Activated gamma-delta T cell treated with anti-CD3 and anti-CD28 coated beads, Interleukin-2, amount 50 U/mL, for 16 hours (primary cell): Measurements from ENCODE around the gene DDX10.

Experiments
- DNase-seq: peaks from one replicate; pipeline ENCODE4 v3.0.0-alpha.2; 2020; ENCODE audit warnings: low read depth

The DDX10 gene

DNA sequence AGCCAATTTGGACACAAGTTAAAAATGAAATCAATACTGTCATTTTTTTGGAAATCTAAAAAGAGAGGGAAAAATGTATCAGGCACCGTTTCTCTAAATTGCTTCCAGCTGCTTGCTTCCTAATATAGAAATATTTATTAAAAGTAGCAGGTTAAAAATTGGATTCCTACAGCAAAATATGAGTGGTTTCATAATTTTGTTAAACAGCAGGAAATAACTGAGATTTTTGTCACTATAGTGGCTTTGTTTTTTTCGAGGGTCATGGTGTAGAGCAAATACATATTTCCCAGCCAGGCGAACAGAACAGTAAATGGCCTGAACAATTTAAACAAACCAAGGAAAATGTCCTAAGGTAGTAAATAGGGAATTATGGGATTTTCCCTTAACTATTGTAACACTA is 159.7 kb downstream of the DDX10 start:
- DNase-seq, result no peak

GRCh38 chr11:108825381-108825780 is 160.5 kb downstream of the DDX10 start:
- DNase-seq, result no peak

- DNase-seq, result no peak
These were observed 161.3 kb downstream of the DDX10 start for GRCh38 chr11:108826136-108826535.

DNA sequence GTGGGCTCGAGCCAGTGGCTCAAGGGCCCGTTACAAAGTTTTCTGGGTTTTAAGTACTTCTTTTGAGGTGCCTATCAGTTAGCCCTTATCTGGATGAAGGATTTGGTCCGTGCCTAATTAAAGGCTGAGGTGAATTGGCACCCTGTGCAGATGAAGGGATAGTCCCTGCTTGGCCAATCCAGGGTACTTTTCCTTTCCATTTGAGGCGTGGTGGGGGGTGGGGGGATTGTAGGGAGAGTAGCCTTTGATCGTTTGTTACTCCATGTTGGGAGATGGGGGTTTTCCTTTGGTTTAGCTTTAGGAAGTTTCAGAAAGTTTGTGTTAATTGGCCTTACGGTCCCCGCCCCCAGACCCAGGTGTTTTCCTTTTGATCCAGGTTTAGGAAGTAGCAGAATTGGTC is 170.8 kb downstream of the DDX10 start:
- DNase-seq, result no peak

DNA sequence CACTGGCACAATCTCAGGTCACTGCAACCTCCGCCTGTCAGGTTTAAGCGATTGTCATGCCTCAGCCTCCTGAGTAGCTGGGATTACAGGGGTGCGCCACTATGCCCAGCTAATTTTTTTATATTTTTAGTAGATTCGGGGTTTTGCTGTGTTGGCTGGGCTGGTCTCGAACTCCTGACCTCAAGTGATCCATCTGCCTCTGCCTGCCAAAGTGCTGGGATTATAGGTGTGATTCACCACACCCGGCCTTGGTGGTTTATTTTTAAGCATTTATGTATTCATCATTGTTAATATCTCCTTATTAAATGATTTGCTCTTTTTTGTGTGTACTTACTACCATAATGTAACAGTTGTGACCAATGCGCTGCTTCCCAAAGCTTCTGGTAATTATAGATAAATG is 171.7 kb downstream of the DDX10 start:
- no peak for DNase-seq

DNA sequence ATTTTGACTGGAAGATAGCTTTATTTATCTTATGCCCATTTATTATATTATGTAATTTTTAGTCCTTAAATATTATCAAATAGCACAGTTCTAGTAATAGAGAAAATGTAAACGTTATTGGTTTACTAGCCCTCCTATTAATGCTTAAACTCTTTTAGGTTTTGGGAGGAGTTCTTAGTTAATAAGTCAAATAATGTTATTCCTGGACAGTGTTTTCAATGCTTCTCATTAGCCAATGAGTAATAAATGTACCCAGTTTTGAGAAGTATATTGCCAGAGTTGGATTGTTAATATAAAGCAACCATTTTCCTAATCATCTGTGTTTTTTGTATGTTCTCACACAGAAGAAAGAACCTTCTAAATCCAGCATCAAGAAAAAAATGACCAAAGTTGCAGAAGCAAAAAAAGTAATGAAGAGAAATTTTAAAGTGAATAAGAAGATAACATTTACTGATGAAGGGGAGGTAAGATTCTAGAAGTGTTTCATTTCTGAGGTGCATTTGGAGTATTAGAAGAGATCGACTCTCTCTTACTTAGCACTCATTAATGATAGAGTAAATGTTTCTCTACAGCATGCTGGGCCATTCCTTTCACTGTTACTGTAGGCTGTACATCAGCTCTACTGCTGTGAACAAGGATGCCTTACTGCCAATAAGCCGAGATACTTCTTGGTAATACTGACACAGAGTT is 173.4 kb downstream of the DDX10 start:
- DNase-seq, result no peak

DNA sequence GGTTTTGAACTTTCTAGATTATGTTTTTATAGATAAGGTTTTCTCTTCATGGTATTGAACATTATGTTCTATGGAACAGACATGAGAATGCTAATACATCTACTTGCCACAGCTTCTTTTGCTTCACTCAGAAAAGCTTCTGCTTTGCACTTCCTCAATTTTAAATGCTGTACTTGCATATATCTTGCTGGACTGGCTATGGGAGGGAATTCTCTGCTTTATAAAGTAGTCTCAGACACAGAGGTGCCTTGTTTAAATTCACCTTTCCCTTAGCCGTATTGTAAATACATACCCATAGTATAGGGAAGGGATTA is 173.9 kb downstream of the DDX10 start:
- DNase-seq, result no peak

DNA sequence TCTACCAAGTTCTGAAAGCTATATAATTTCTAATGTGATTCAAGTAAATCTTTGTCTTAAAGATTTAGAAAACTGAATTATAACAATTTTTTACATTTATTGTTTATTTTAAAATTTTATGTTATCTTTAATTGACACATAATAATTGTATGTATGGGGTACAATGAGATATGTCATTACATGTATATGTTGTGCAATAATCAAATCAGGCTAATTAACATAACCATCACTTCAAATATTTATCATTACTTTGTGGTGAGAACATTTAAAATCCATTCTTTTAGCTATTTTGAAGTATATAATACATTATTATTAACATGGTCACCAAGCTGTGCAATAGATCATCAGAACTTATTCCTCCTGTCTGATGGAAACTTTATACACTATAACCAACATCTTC is 181.1 kb downstream of the DDX10 start:
- DNase-seq, result no peak

DNA sequence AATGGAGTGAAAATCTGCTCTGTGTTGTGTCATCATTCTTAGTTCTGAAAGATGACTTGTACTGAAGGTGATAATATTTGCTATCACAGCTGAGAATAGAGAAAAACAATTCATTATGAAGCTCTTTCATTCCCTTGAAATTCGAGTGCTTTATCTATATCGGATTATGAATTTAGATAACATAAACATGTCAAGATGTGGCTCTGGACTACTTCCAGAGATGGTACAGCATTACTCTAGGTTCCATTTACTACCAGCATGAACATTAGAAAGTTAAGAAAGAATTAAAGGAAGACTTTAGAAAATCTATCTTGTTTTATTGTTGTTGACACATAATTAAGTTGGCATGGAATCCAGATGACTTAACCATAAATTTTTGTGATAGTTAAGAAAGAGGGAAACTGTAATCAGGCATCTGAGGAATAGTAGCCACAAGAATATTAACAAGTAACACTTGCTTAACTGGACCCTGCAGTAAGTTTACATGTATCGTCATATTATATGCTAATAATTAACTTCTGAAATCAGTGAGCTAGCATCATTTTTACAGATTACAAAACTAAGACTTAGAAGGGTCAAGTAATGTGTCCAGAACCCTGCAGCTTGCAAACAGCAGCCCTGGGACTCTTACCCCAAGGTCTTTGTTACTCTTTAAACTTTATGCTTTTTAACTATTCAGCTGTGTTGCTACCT is 182.6 kb downstream of the DDX10 start:
- DNase-seq, result no peak

GRCh38 chr11:108851781-108852180 is 186.9 kb downstream of the DDX10 start:
- DNase-seq, result no peak

GRCh38 chr11:108852701-108853100 is 187.8 kb downstream of the DDX10 start:
- no peak for DNase-seq

DNA sequence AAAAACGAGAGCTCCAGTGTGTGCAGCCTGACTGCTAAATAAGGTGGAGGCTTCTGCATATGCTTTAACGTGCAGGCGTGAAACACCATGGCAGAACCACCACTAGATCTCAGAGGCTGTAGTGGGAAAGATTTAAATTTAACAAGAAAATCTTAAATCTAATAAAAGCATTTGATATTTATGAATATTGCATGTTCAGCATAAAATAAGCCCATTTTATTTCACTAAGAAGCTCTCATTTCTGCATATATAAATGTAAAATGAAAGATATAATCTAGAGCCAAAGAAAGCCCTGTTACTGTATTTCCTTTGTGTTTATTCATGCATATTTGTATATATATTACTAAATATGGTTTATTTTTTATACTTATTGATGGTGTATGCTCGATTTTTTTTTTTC is 188.3 kb downstream of the DDX10 start:
- DNase-seq, result no peak

DNA sequence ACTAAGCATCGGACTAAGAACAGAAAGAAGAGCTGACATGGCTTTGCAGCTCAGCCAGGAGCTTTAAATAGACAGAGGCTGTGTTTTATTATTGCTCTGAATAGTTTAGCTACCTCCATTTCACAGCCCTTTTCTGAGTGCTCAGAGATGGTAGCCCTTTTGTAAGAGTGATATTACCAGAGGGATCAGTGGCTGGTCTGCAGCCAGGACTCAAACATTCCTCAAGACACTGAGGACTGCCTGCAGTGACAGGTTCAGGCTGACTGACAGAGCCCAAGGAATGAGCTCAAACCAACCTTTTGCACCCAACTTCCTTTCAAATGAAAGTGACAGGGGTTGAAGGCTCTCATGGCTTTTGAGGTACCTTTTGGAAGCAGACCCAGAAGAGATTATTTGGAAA is 189.0 kb downstream of the DDX10 start:
- no peak for DNase-seq

- no peak for DNase-seq
These were observed 189.5 kb downstream of the DDX10 start for GRCh38 chr11:108854346-108854745.

- DNase-seq, result no peak
These were observed 192.5 kb downstream of the DDX10 start for GRCh38 chr11:108857382-108857781.

DNA sequence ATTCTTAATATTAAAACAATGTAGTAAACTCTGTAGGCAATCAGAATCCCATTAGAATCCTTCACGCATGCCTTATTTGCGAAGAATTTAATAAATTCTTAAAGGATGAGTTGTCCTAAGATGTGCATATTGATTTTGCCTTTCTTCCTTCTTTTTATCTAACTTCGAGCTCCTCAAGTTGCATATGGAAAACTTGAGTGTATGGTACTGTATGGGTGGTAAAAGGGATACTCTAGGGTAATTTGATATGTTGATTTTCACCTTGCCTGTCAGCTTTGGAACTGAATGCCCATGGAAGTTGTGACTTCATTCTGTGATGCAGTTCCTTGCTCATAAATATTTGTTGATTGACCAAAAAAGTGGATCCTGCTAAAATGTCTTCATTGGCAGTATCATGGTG is 193.8 kb downstream of the DDX10 start:
- no peak for DNase-seq

GRCh38 chr11:108859510-108859909 is 194.6 kb downstream of the DDX10 start:
- DNase-seq, result no peak

DNA sequence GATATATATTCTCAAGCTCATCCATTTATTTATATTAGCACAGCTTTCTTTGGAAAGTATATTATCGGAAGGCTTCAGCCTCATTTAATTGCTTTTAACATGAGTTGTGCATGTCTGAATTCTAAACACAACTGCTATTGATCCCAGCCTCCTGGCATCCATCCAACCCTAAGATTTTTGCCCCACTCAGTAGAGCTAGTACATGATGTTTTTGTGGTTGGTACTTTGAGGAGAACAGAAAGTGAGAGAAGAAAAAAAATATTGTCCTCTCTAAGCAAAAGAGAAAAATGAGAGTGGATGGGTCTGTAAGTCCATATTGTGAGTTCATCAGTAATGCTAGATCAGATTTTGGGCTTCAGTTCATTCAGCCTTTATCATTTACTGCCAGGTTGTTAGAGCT is 198.7 kb downstream of the DDX10 start:
- DNase-seq, result no peak

GRCh38 chr11:108865406-108865805 is 200.5 kb downstream of the DDX10 start:
- no peak for DNase-seq

DNA sequence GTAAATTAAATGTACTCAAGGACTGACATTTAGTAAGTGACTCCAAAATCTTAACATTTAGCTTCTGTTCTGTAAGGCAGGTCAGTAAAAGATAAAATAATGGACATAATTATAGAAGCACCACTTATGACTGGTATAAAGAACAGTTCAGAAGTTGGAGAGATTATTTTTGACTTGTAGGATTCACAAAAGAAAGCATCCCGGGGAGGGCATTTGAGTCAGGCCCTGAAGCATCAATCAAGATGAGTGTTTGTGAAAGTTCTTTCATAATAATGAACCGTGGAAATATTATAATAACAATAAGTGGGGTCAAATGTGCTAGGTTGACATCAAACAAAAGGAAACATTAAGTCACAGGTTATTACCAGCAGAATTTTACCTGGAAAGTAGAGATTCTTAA is 201.9 kb downstream of the DDX10 start:
- no peak for DNase-seq

GRCh38 chr11:108870373-108871020 is 205.6 kb downstream of the DDX10 start:
- no peak for DNase-seq

GRCh38 chr11:108871152-108871551 is 206.3 kb downstream of the DDX10 start:
- no peak for DNase-seq

- no peak for DNase-seq
These were observed 207.0 kb downstream of the DDX10 start for GRCh38 chr11:108871867-108872266.
